Body of pancreas (tissue), 4 donors: Measurements from ENCODE around the gene FLRT2.

Source experiments
- CTCF ChIP-seq, 7 experiments: fragments of 450-650 bp in 4 of 7; fragments of 200-600 bp in 3 of 7; sonication (generic) in 3 of 7; IDR thresholded peaks; one replicate each; pipeline ENCODE4 v1.5.1; 2016 to 2019; ENCODE audit warnings: antibody characterized with exemption in 7 of 7
- POLR2A ChIP-seq, 3 donors: fragments of 450-650 bp; IDR thresholded peaks; one replicate each; pipeline ENCODE4 v1.6.1; 2016; ENCODE audit warnings: antibody characterized with exemption in 3 of 3, mild to moderate bottlenecking in 2 of 3

GRCh38 chr14:85618390-85618789 lies 88.4 kb downstream of the FLRT2 start:
- TF ChIP-seq CTCF (IDR thresholded peaks at IDR 0.05) (no peak), POLR2A (IDR thresholded peaks at IDR 0.05) (no peak)
